ENCODE data around the gene GSTO2. TPM values are rescaled to one million over a fixed set of nuclear protein-coding genes. Genes with fewer than 3 reads are reported as not detected.

The GSTO2 gene
- total and polyA plus RNA-seq, 12 donors = 0.25 to 1.6 (median 0.94) TPM

- peak within 1 kb of the TSS; percentile 96 to 100 (median 99) for H3K27ac ChIP-seq
- DNase-seq = peak; percentile 84 to 86
- H3K9me3 ChIP-seq = no peaks in the 10 kb centered on the region
- peak in 3 of 9 donors; percentile 10 to 20 (median 16) for TF ChIP-seq CTCF (IDR thresholded peaks at IDR 0.05)
- peaks cover 0 to 35% (median 14%) of the 10 kb centered on the region in 9 donors for H3K36me3 ChIP-seq
- WGBS, 2 donors = 1% methylated on average over 61 to 69 of the region's 69 CpGs
- peaks cover 8 to 51% (median 37%) of the 10 kb centered on the region in 9 donors for H3K4me1 ChIP-seq
- peak; percentile 88 to 93 (median 92) for ATAC-seq
- no peaks in the 10 kb centered on the region for H3K27me3 ChIP-seq
- H3K4me3 ChIP-seq = peak within 1 kb of the TSS; percentile 88 to 99 (median 94)
- intact Hi-C loops (cut with DNase I) = loop anchor here in 3 of 10 donors (5.0 to 10.0 kb wide), 2 partner anchors 130 to 132 kb away; partner anchors contain the start of gene SFR1 (in 3 of the 3)
These were observed 14.3 kb upstream of the GSTO2 start, which contains the start of gene GSTO1 for GRCh38 chr10:104254493-104255310. Gene GSTO1 (plus strand): TSS chr10:104254892. CDS start chr10:104254929, 37 bp downstream.

DNA sequence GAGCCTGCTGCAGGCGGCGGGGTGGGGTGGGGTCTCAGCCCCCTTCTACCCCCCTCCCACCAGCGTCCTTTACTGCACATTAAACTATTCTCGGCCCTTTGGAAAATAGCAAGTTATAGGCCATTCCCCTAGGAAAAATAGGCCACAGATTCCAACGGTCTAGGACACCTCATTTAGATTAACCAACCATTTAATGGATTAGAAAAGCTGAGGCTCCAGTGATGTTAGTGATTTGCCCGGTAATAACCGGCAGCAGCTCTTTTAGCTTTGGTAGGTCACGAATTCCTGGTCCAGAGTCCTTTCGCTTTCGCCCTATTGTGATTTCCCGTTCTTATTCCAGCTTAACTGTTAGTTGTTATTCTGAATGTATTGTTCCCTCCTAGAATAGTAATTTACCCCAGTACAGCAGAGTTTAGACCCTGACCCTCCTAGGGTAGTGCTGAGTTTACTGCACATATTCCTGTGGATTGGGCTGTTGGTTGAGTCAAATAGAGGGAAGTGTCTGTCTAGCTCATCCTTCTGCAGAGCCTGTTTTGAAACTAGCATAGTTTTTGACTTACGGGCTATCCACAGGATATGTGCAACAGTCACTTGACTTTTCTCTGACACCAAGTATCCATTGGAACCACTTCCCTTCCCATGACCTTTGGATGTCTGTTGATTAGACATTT lies 13.5 kb upstream of the GSTO2 start:
- H3K9me3 ChIP-seq = no peaks in the 10 kb centered on the region
- peak; percentile 41 to 76 (median 57) for ATAC-seq
- DNase-seq = peak in 1 of 2 donors; percentile 26
- peak overlapping the region; percentile 96 to 100 (median 99) for H3K27ac ChIP-seq
- H3K4me3 ChIP-seq = peak overlapping the region; percentile 88 to 99 (median 94)
- peaks cover 0 to 42% (median 21%) of the 10 kb centered on the region in 9 donors for H3K36me3 ChIP-seq
- intact Hi-C loops (cut with DNase I) = loop anchor here in 2 of 10 donors (10.0 kb wide), 1 partner anchor 131 kb away; the partner anchor contains the start of gene SFR1 (in 2 of the 2)
- WGBS, 2 donors = 1% methylated on average over 12 of the region's 12 CpGs
- no peaks in the 10 kb centered on the region for H3K27me3 ChIP-seq
- peaks cover 8 to 59% (median 45%) of the 10 kb centered on the region in 9 donors for H3K4me1 ChIP-seq
- no peak for TF ChIP-seq CTCF (IDR thresholded peaks at IDR 0.05)

DNA sequence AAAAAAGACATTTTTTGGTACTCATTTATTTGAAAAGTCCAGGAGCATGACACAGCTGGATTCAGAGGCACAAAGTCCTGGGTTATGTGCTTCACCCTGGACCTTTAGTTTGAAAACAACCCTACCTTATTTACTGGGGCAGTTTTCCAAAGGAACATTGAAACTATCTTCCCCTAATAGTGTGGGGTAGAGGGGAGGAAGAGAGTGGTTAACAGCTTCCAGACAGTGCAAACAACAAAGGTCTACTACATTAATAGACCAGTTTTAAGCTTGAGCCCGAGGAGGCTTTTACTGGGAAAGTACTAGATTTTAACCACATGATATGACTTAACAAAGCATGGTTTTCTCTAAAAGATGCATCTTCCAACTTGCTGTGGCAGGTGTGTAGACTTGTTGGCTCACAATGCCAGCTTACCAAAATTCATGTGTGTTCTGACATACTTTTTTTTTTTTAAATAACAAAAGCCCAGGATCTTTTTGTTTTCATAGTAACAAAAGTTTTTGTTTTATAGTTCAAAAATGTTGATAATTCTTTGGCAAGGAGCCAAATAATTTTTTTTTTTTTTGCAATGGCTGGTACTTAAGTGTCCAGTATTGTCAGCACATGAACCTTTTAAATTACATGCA lies 12.5 kb upstream of the GSTO2 start:
- peak overlapping the region; percentile 96 to 100 (median 99) for H3K27ac ChIP-seq
- peaks cover 8 to 69% (median 55%) of the 10 kb centered on the region in 9 donors for H3K4me1 ChIP-seq
- TF ChIP-seq CTCF (IDR thresholded peaks at IDR 0.05) = no peak
- 21 to 39% methylated on average over 1 of the region's 1 CpG for WGBS, 2 donors
- peaks cover 0 to 52% (median 29%) of the 10 kb centered on the region in 9 donors for H3K36me3 ChIP-seq
- DNase-seq (no peak), ATAC-seq (peak in 1 of 8 donors; percentile 3)
- no peaks in the 10 kb centered on the region for H3K9me3 ChIP-seq
- peak overlapping the region in 9 of 10 donors; percentile 88 to 99 (median 92) for H3K4me3 ChIP-seq
- intact Hi-C loops (cut with DNase I) = loop anchor here in 2 of 10 donors (10.0 kb wide), 1 partner anchor 132 kb away; the partner anchor contains the start of gene SFR1 (in 2 of the 2)
- no peaks in the 10 kb centered on the region for H3K27me3 ChIP-seq
